ENCODE results near the gene PRL. TPM values are rescaled to one million over a fixed set of nuclear protein-coding genes. Genes with fewer than 3 reads are reported as not detected.

Gene PRL
- total and polyA plus RNA-seq, 2 of the 8 experiments (the other 6 are each of a cell fraction or from before 2014, with no cell fraction given), result not detected

- TF ChIP-seq CTCF (IDR thresholded peaks at IDR 0.05; ENCODE audit: control extremely low read depth in 1 of 3, insufficient read depth in 1 of 3, low read depth in 1 of 3, low read length in 3 of 3) (no peak), EZH2 (IDR thresholded peaks at IDR 0.05; ENCODE audit: low read depth, low read length, severe bottlenecking) (no peak)
Measured at GRCh38 chr6:22298475-22298890, 1.6 kb upstream of the PRL start (continued).
